ENCODE measurements around the gene UBE2Z. TPM values are rescaled to one million over a fixed set of nuclear protein-coding genes. Genes with fewer than 3 reads are reported as not detected.

The UBE2Z gene
- total and polyA plus RNA-seq, 2 of the 13 experiments (the other 11 are each of a cell fraction or from before 2014, with no cell fraction given): 63.2 to 122 TPM

DNA sequence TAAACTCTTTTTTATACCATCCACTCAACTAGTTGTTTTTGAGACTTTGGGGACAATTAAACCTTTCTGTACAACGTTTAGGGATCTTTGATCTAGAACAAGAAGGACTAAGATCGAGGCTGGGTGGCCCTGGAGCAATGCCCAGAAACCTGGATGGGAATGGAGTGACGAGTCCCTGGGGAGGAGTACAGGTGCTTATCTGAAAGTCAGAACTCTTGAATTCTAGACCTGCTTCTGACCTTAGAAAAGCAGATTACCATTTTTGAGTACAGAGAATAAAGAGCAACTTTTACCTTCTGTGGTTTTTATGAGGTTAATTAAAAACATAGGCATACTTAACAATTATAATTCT lies 17.8 kb downstream of the UBE2Z start:
- ChIA-PET POLR2A (no interaction called here), CTCF (ENCODE audit: low intra/inter-chr PET ratio, low total read pairs) (no interaction called here)
- DNase-seq (ENCODE audit: low spot score) (no peak), ATAC-seq (no peak), FAIRE-seq (no peak)
- Histone ChIP-seq H3K27ac (ENCODE audit: extremely low read length, insufficient read depth, low read length) (no peak overlapping the region), H4K20me1 (ENCODE audit: insufficient read depth, low read length) (no peaks in the 10 kb centered on the region), H3K4me1 (ENCODE audit: insufficient read depth, low read length) (peaks cover 15% of the 10 kb centered on the region), H2AFZ (ENCODE audit: low read length) (no peak overlapping the region), H3K9me3 (ENCODE audit: low read length) (no peaks in the 10 kb centered on the region), H3K4me3 (replicated peaks in 1 of 3; ENCODE audit: insufficient read depth in 1 of 3, low read depth in 2 of 3, low read length in 3 of 3) (no peak overlapping the region), H3K27me3 (ENCODE audit: control insufficient read depth in 1 of 2, insufficient read depth in 2 of 2, low read length in 2 of 2) (no peaks in the 10 kb centered on the region), H3K36me3 (replicated peaks in 1 of 2; ENCODE audit: control insufficient read depth in 1 of 2, insufficient read depth in 2 of 2, low read length in 2 of 2) (peaks cover 44 to 88% of the 10 kb centered on the region in 2 experiments), H3K79me2 (ENCODE audit: insufficient read depth, low read length) (no peaks in the 10 kb centered on the region), H3K9ac (ENCODE audit: insufficient read depth, low read depth, low read length) (no peak overlapping the region), H3K4me2 (ENCODE audit: low read depth, low read length) (no peak overlapping the region)
- intact Hi-C loops (cut with micrococcal nuclease; ENCODE audit: unreplicated experiment) (no loop called here), in situ Hi-C loops (cut with HindIII; ENCODE audit: extremely low pct_ligation_motif_present, low pct_unique_long_range_greater_than_20kb) (no loop called here)
- TF ChIP-seq JARID2 (CRISPR knock-in tag; IDR thresholded peaks at IDR 0.05; ENCODE audit: insufficient replicate concordance) (no peak), TMF1 (CRISPR knock-in tag; IDR thresholded peaks at IDR 0.05; ENCODE audit: low read depth) (no peak), HES4 (CRISPR knock-in tag; IDR thresholded peaks at IDR 0.05; ENCODE audit: borderline replicate concordance) (no peak), PHF21A (CRISPR knock-in tag; IDR thresholded peaks at IDR 0.05) (no peak), RBFOX2 (IDR thresholded peaks at IDR 0.05; ENCODE audit: low read depth, low read length) (0 out of 2 replicates have a peak, but pooled peaks have one; percentile 30)
- TF ChIP-seq, protein P1, sequence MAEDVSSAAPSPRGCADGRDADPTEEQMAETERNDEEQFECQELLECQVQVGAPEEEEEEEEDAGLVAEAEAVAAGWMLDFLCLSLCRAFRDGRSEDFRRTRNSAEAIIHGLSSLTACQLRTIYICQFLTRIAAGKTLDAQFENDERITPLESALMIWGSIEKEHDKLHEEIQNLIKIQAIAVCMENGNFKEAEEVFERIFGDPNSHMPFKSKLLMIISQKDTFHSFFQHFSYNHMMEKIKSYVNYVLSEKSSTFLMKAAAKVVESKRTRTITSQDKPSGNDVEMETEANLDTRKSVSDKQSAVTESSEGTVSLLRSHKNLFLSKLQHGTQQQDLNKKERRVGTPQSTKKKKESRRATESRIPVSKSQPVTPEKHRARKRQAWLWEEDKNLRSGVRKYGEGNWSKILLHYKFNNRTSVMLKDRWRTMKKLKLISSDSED (CRISPR knock-in tag; IDR thresholded peaks at IDR 0.05): no peak
- TF ChIP-seq, protein P2, sequence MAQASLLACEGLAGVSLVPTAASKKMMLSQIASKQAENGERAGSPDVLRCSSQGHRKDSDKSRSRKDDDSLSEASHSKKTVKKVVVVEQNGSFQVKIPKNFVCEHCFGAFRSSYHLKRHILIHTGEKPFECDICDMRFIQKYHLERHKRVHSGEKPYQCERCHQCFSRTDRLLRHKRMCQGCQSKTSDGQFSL (CRISPR knock-in tag; IDR thresholded peaks at IDR 0.05): no peak
- TF ChIP-seq, protein P3, sequence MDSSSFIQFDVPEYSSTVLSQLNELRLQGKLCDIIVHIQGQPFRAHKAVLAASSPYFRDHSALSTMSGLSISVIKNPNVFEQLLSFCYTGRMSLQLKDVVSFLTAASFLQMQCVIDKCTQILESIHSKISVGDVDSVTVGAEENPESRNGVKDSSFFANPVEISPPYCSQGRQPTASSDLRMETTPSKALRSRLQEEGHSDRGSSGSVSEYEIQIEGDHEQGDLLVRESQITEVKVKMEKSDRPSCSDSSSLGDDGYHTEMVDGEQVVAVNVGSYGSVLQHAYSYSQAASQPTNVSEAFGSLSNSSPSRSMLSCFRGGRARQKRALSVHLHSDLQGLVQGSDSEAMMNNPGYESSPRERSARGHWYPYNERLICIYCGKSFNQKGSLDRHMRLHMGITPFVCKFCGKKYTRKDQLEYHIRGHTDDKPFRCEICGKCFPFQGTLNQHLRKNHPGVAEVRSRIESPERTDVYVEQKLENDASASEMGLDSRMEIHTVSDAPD (CRISPR knock-in tag; IDR thresholded peaks at IDR 0.05): no peak
- WGBS (ENCODE audit: low lambda C conversion rate): 72% methylated on average over 3 of the region's 3 CpGs
- BruUV-seq (replicated peaks): no TSS peak

All from HepG2 (cell line).